Activated CD4-positive, alpha-beta memory T cell treated with anti-CD3 and anti-CD28 coated beads for 36 hours (primary cell): ENCODE data around the gene CEP97. TPM values are rescaled to one million over a fixed set of nuclear protein-coding genes. Genes with fewer than 3 reads are reported as not detected.
"Not testable (repeated sequence)": the region's sequence is repeated elsewhere in the genome, so short reads cannot be mapped to it uniquely, and the experiment has no call there.

Experiments
- CTCF ChIA-PET: fragments of 350-600 bp; sonication (Branson Sonifier 250); formaldehyde crosslinking; loops from one replicate; lab custom pipeline; 2021; ENCODE audit warnings: antibody characterized with exemption, inconsistent platforms; lab: Charles Lee
- POLR2A ChIA-PET: fragments of 350-600 bp; sonication (Branson Sonifier 250); formaldehyde crosslinking; loops from one replicate; lab custom pipeline; 2021; ENCODE audit warnings: antibody characterized with exemption; lab: Charles Lee
- DNase-seq: peaks from one replicate; pipeline ENCODE4 v3.0.0-alpha.2; 2020
- H3K27ac Mint-ChIP-seq: one replicate; pipeline ENCODE4 v1.8.0; 2021; ENCODE audit warnings: mixed read lengths
- H3K27me3 Mint-ChIP-seq: one replicate; pipeline ENCODE4 v1.8.0; 2021; ENCODE audit warnings: mixed read lengths
- H3K36me3 Mint-ChIP-seq: one replicate; pipeline ENCODE4 v1.8.0; 2021; ENCODE audit warnings: mixed read lengths
- H3K4me1 Mint-ChIP-seq: one replicate; pipeline ENCODE4 v1.8.0; 2021; ENCODE audit warnings: low read depth, mixed read lengths
- H3K4me3 Mint-ChIP-seq: one replicate; pipeline ENCODE4 v1.8.0; 2021; ENCODE audit warnings: mild to moderate bottlenecking, mixed read lengths
- H3K9me3 Mint-ChIP-seq: one replicate; pipeline ENCODE4 v1.8.0; 2021; ENCODE audit warnings: mixed read lengths
- intact Hi-C: fragments of 100-400 bp; cut with micrococcal nuclease; formaldehyde crosslinking; loops from one replicate; pipeline ENCODE4 v1.15.1; 2023
- total RNA-seq, 2 experiments: library from RNA; stranded (reverse); gene quantifications; one replicate each; pipeline ENCODE4 v1.2.3, GENCODE V29; 2021

CEP97 gene
- 10 to 100 TPM; 16.6 to 17.9 TPM for total RNA-seq

- ChIA-PET CTCF (interaction anchor here (0.7 to 1.7 kb wide), 7 partner anchors 16 to 505 kb away, joined by 3 to 7 read pairs (median 3); partner anchors contain the start of genes RPL24 and ZBTB11), POLR2A (interaction anchor here (0.7 to 2.1 kb wide), 8 partner anchors 11 to 125 kb away, joined by 3 to 9 read pairs (median 5); partner anchors contain the start of genes NFKBIZ, NXPE3, RPL24 and ZBTB11)
- Mint-ChIP-seq H3K9me3 (no peaks in the 10 kb centered on the region), H3K4me1 (peaks cover 46% of the 10 kb centered on the region), H3K27ac (peak within 1 kb of the TSS; percentile 99), H3K36me3 (peaks cover 12% of the 10 kb centered on the region), H3K4me3 (peak within 1 kb of the TSS; percentile 99), H3K27me3 (no peaks in the 10 kb centered on the region)
- peak; percentile 92 for DNase-seq
- intact Hi-C loops, result loop anchor here (1.0 to 5.0 kb wide), 10 partner anchors 29 to 368 kb away; partner anchors contain the start of genes NFKBIZ, NXPE3, PCNP and RPL24
Measured at GRCh38 chr3:101724329-101725193, at the start of gene CEP97. Gene CEP97, plus strand, starts transcription at chr3:101724614. Its CDS starts 63 bp downstream, at chr3:101724677.

GRCh38 chr3:101675709-101676215, 48.7 kb upstream of the CEP97 start:
- Mint-ChIP-seq H3K36me3 (peaks cover 21% of the 10 kb centered on the region), H3K27me3 (no peaks in the 10 kb centered on the region), H3K27ac (peak overlapping the region; percentile 79), H3K9me3 (no peaks in the 10 kb centered on the region), H3K4me3 (peak overlapping the region; percentile 93), H3K4me1 (peaks cover 49% of the 10 kb centered on the region)
- ChIA-PET POLR2A (interaction anchor here (0.7 to 4.4 kb wide), 9 partner anchors 9 to 174 kb away, joined by 3 to 48 read pairs (median 6); partner anchors contain the start of genes NFKBIZ, NXPE3, PCNP and RPL24), CTCF (interaction anchor here (0.6 to 3.1 kb wide), 8 partner anchors 10 to 105 kb away, joined by 3 to 18 read pairs (median 3); partner anchors contain the start of genes CEP97, PCNP and RPL24)
- DNase-seq, result no peak
- intact Hi-C loops, result loop anchor here (1.0 to 5.0 kb wide), 5 partner anchors 15 to 1274 kb away; partner anchors contain the start of genes LNP1, TFG and TOMM70

GRCh38 chr3:101676216-101676764, 48.1 kb upstream of the CEP97 start:
- Mint-ChIP-seq H3K9me3 (no peaks in the 10 kb centered on the region), H3K27ac (peak overlapping the region; percentile 91), H3K4me1 (peaks cover 55% of the 10 kb centered on the region), H3K4me3 (peak overlapping the region; percentile 93), H3K36me3 (peaks cover 24% of the 10 kb centered on the region), H3K27me3 (no peaks in the 10 kb centered on the region)
- DNase-seq, result peak; percentile 97
- ChIA-PET POLR2A (interaction anchor here (0.7 to 4.4 kb wide), 13 partner anchors 10 to 173 kb away, joined by 3 to 48 read pairs (median 6); partner anchors contain the start of genes CEP97, NFKBIZ, NXPE3 and PCNP), CTCF (interaction anchor here (0.6 to 3.1 kb wide), 8 partner anchors 9 to 429 kb away, joined by 3 to 18 read pairs (median 3); partner anchors contain the start of genes CEP97, PCNP and RPL24)
- intact Hi-C loops, result loop anchor here (1.0 to 5.0 kb wide), 5 partner anchors 15 to 1275 kb away; partner anchors contain the start of genes LNP1, TFG and TOMM70

- ChIA-PET CTCF (interaction anchor here (0.6 to 3.1 kb wide), 6 partner anchors 9 to 429 kb away, joined by 3 to 18 read pairs (median 5); partner anchors contain the start of genes CEP97, PCNP and RPL24), POLR2A (interaction anchor here (1.0 to 4.4 kb wide), 10 partner anchors 9 to 173 kb away, joined by 3 to 48 read pairs (median 6); partner anchors contain the start of genes CEP97, NFKBIZ, PCNP and RPL24)
- Mint-ChIP-seq H3K36me3 (peaks cover 26% of the 10 kb centered on the region), H3K9me3 (no peaks in the 10 kb centered on the region), H3K27me3 (no peaks in the 10 kb centered on the region), H3K27ac (peak within 1 kb of the TSS; percentile 91), H3K4me1 (peaks cover 57% of the 10 kb centered on the region), H3K4me3 (peak within 1 kb of the TSS; percentile 93)
- intact Hi-C loops, result loop anchor here (1.0 to 5.0 kb wide), 12 partner anchors 9 to 1276 kb away; partner anchors contain the start of genes CEP97, LNP1, NXPE3 and PCNP
- DNase-seq, result peak; percentile 100
Measured at GRCh38 chr3:101676765-101677435, 47.5 kb upstream of the CEP97 start, which contains the start of gene ZBTB11. Gene ZBTB11, minus strand, starts transcription at chr3:101677132. Its CDS starts 218 bp downstream, at chr3:101676914.

GRCh38 chr3:101677436-101678286, 46.8 kb upstream of the CEP97 start:
- no peak for DNase-seq
- H3K27me3 Mint-ChIP-seq, result no peaks in the 10 kb centered on the region
- ChIA-PET CTCF (interaction anchor here (1.3 to 3.1 kb wide), 3 partner anchors 9 to 104 kb away, joined by 4 to 13 read pairs (median 7); partner anchors contain the start of genes CEP97, PCNP and RPL24), POLR2A (interaction anchor here (1.0 to 4.4 kb wide), 4 partner anchors 8 to 150 kb away, joined by 3 to 48 read pairs (median 16); partner anchors contain the start of genes PCNP and RPL24)
- H3K4me1 Mint-ChIP-seq, result peaks cover 57% of the 10 kb centered on the region
- peak overlapping the region; percentile 91 for H3K27ac Mint-ChIP-seq
- intact Hi-C loops, result loop anchor here (1.0 to 5.0 kb wide), 10 partner anchors 9 to 970 kb away; partner anchors contain the start of genes CEP97, NXPE3, PCNP and RPL24
- peaks cover 34% of the 10 kb centered on the region for H3K36me3 Mint-ChIP-seq
- H3K4me3 Mint-ChIP-seq, result peak overlapping the region; percentile 93
- no peaks in the 10 kb centered on the region for H3K9me3 Mint-ChIP-seq

- peaks cover 53% of the 10 kb centered on the region for H3K4me1 Mint-ChIP-seq
- H3K9me3 Mint-ChIP-seq, DNase-seq, H3K27ac Mint-ChIP-seq, H3K27me3 Mint-ChIP-seq, H3K4me3 Mint-ChIP-seq: not testable (repeated sequence)
- CTCF ChIA-PET, result interaction anchor here (1.3 kb wide), 1 partner anchor 8 kb away, joined by 4 read pairs; the partner anchor contains the start of gene RPL24
- intact Hi-C loops, result loop anchor here (5.0 kb wide), 2 partner anchors 297 to 972 kb away; partner anchors contain the start of gene TFG
- POLR2A ChIA-PET, result interaction anchor here (0.7 kb wide), 3 partner anchors 79 to 109 kb away, joined by 3 to 5 read pairs (median 3); partner anchors contain the start of gene NXPE3
- H3K36me3 Mint-ChIP-seq, result peaks cover 37% of the 10 kb centered on the region
Measured at GRCh38 chr3:101678837-101679236, 45.6 kb upstream of the CEP97 start.

- ChIA-PET POLR2A (interaction anchor here (1.6 kb wide), 1 partner anchor 107 kb away, joined by 6 read pairs; the partner anchor contains the start of gene PCNP), CTCF (interaction anchor here (2.2 kb wide), 1 partner anchor 107 kb away, joined by 9 read pairs; the partner anchor contains the start of gene PCNP)
- no peak for DNase-seq
- no peaks in the 10 kb centered on the region for H3K9me3 Mint-ChIP-seq
- H3K27me3 Mint-ChIP-seq, result no peaks in the 10 kb centered on the region
- H3K4me1 Mint-ChIP-seq, result peaks cover 46% of the 10 kb centered on the region
- intact Hi-C loops, result no loop called here
- no peak overlapping the region for H3K4me3 Mint-ChIP-seq
- peak overlapping the region; percentile 53 for H3K27ac Mint-ChIP-seq
- peaks cover 47% of the 10 kb centered on the region for H3K36me3 Mint-ChIP-seq
Measured at GRCh38 chr3:101680466-101680865, 43.9 kb upstream of the CEP97 start.

- Mint-ChIP-seq H3K27ac (peak overlapping the region; percentile 99), H3K4me1 (peaks cover 42% of the 10 kb centered on the region), H3K27me3 (no peaks in the 10 kb centered on the region), H3K4me3 (peak overlapping the region; percentile 99), H3K9me3 (no peaks in the 10 kb centered on the region), H3K36me3 (peaks cover 54% of the 10 kb centered on the region)
- ChIA-PET CTCF (interaction anchor here (0.9 to 2.8 kb wide), 5 partner anchors 9 to 974 kb away, joined by 3 to 18 read pairs (median 4); partner anchors contain the start of genes PCNP and ZBTB11), POLR2A (interaction anchor here (0.6 to 3.9 kb wide), 8 partner anchors 9 to 975 kb away, joined by 3 to 48 read pairs (median 3); partner anchors contain the start of genes CEP97, NFKBIZ and ZBTB11)
- intact Hi-C loops, result loop anchor here (5.0 kb wide), 2 partner anchors 252 to 407 kb away; no protein-coding TSS in a partner anchor
- DNase-seq, result no peak
Measured at GRCh38 chr3:101685050-101685400, 39.4 kb upstream of the CEP97 start.

- Mint-ChIP-seq H3K27ac (peak overlapping the region; percentile 99), H3K4me3 (peak overlapping the region; percentile 99), H3K27me3 (no peaks in the 10 kb centered on the region), H3K36me3 (peaks cover 47% of the 10 kb centered on the region), H3K9me3 (no peaks in the 10 kb centered on the region), H3K4me1 (peaks cover 40% of the 10 kb centered on the region)
- ChIA-PET POLR2A (interaction anchor here (0.8 to 3.9 kb wide), 8 partner anchors 9 to 167 kb away, joined by 3 to 48 read pairs (median 8); partner anchors contain the start of genes CEP97, NFKBIZ, PCNP and ZBTB11), CTCF (interaction anchor here (0.6 to 2.8 kb wide), 6 partner anchors 10 to 166 kb away, joined by 3 to 18 read pairs (median 3); partner anchors contain the start of genes CEP97 and ZBTB11)
- no peak for DNase-seq
- intact Hi-C loops, result loop anchor here (1.0 to 5.0 kb wide), 7 partner anchors 9 to 406 kb away; partner anchors contain the start of genes CEP97, NXPE3 and ZBTB11
Measured at GRCh38 chr3:101685870-101686307, 38.5 kb upstream of the CEP97 start.
